Testis (tissue), 2 donors: ENCODE results near the gene CMYA5.

ENCODE experiments used
- CTCF ChIP-seq, 3 experiments: fragments of 450-650 bp in 2 of 3; fragments of 200-600 bp in 1 of 3; sonication (generic) in 1 of 3; IDR thresholded peaks; one replicate each; pipeline ENCODE4 v1.5.1; 2016 to 2019; ENCODE audit warnings: antibody characterized with exemption in 3 of 3, mild to moderate bottlenecking in 2 of 3, moderate library complexity in 1 of 3
- POLR2A ChIP-seq: fragments of 450-650 bp; IDR thresholded peaks from one replicate; pipeline ENCODE4 v1.6.1; 2017; ENCODE audit warnings: antibody characterized with exemption, mild to moderate bottlenecking, moderate library complexity

DNA sequence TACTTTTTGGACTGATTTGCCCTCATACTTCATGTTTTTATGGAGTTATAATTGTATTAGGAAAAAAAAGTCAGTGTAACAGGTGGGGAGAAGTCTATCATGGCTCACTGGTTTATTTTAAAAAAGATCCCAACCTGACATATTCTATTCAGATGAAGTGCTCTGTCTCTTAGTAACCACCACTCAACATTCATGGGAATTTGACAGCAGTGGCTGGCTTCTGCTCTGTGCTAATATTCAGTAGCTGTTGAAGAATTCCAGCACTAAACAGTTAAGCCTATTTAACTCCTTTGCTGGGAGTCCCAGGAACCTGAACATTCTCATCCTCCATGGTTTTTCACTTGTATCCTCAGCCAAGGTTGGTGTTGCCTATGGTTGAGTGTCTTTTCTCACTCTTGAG, 23.1 kb downstream of the CMYA5 start:
- TF ChIP-seq CTCF (IDR thresholded peaks at IDR 0.05) (no peak), POLR2A (no peak)
